NB4 (cell line): Measurements from ENCODE around the gene PRPH.

ENCODE experiments used
- DNase-seq: peaks from one replicate; pipeline ENCODE4 v3.0.0; 2010; ENCODE audit warnings: low read depth
- H3K4me3 ChIP-seq: one replicate; pipeline ENCODE4 v1.5.1; 2011; ENCODE audit warnings: mild to moderate bottlenecking, low read depth, low read length, moderate library complexity
- CTCF ChIP-seq: IDR thresholded peaks from one replicate; pipeline ENCODE4 v1.5.1; 2012; ENCODE audit warnings: low read depth, low read length
- MAX ChIP-seq: IDR thresholded peaks from 2 replicates; pipeline ENCODE4 v1.6.1; 2011; ENCODE audit warnings: low read depth, low read length
- MYC ChIP-seq: IDR thresholded peaks from 2 replicates; pipeline ENCODE4 v1.6.1; 2011; ENCODE audit warnings: low read depth, low read length
- POLR2A ChIP-seq: IDR thresholded peaks from 2 replicates; pipeline ENCODE4 v1.6.1; 2011; ENCODE audit warnings: mild to moderate bottlenecking; ENCODE audit not compliant: insufficient read length; ENCODE audit errors: extremely low read depth

The PRPH gene

GRCh38 chr12:49336645-49337584 is 42.0 kb downstream of the PRPH start, which contains the start of gene C1QL4:
Gene C1QL4 (minus strand): TSS chr12:49337188. CDS start chr12:49336477, 711 bp downstream.
- DNase-seq = peak; percentile 86
- TF ChIP-seq POLR2A (no peak), CTCF (peak; percentile 86), MAX (no peak)
- peak within 1 kb of the TSS; percentile 4 for H3K4me3 ChIP-seq

GRCh38 chr12:49338830-49339463 is 44.0 kb downstream of the PRPH start:
- DNase-seq = no peak
- H3K4me3 ChIP-seq = no peak overlapping the region

GRCh38 chr12:49339464-49339861 is 44.5 kb downstream of the PRPH start:
- no peak for DNase-seq
- no peak overlapping the region for H3K4me3 ChIP-seq
- no peak for TF ChIP-seq MYC
- no peak for TF ChIP-seq MAX
- no peak for TF ChIP-seq POLR2A
- no peak for TF ChIP-seq CTCF

More at GRCh38 chr12:49338830-49339463, 44.0 kb downstream of the PRPH start:
- no peak for TF ChIP-seq MAX
- no peak for TF ChIP-seq POLR2A
- no peak for TF ChIP-seq CTCF
- no peak for TF ChIP-seq MYC

GRCh38 chr12:49340095-49340870 is 45.3 kb downstream of the PRPH start:
- no peak overlapping the region for H3K4me3 ChIP-seq
- DNase-seq = no peak
- TF ChIP-seq MAX = no peak
- TF ChIP-seq MYC = no peak
- no peak for TF ChIP-seq CTCF
- TF ChIP-seq POLR2A = no peak

- no peak for DNase-seq
- no peak overlapping the region for H3K4me3 ChIP-seq
- TF ChIP-seq CTCF = no peak
- no peak for TF ChIP-seq POLR2A
- no peak for TF ChIP-seq MAX
- no peak for TF ChIP-seq MYC
Observed at GRCh38 chr12:49340971-49341776, 46.2 kb downstream of the PRPH start.
